Measurements from ENCODE around the gene OR10G2.

DNA sequence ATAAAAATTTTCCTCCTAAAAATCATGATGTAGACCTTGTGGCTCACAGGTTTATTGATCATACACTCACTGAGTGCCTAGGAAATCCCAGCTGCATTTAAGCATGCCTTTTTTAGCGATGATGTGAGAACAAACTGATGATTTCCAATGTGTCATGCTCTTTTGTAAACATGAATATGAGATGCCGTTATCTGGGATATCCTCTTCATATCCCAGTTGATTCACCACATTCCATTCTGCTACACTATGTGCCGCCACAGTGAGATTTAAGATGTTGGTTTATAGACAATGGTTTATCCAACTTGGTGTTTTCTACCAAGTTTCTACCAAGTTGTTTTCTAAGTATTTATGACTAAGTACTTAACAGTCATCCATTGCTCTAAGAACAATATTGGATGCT is 33.6 kb upstream of the OR10G2 start:
- TF ChIP-seq, protein P1, sequence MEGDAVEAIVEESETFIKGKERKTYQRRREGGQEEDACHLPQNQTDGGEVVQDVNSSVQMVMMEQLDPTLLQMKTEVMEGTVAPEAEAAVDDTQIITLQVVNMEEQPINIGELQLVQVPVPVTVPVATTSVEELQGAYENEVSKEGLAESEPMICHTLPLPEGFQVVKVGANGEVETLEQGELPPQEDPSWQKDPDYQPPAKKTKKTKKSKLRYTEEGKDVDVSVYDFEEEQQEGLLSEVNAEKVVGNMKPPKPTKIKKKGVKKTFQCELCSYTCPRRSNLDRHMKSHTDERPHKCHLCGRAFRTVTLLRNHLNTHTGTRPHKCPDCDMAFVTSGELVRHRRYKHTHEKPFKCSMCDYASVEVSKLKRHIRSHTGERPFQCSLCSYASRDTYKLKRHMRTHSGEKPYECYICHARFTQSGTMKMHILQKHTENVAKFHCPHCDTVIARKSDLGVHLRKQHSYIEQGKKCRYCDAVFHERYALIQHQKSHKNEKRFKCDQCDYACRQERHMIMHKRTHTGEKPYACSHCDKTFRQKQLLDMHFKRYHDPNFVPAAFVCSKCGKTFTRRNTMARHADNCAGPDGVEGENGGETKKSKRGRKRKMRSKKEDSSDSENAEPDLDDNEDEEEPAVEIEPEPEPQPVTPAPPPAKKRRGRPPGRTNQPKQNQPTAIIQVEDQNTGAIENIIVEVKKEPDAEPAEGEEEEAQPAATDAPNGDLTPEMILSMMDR (conservative IDR thresholded peaks at IDR 0.05; ENCODE audit: low read length): no peak
- TF ChIP-seq EZH2phosphoT487 (IDR thresholded peaks at IDR 0.05; ENCODE audit: borderline replicate concordance, low read depth, low read length): no peak
